ENCODE data around the gene AIRE. TPM values are rescaled to one million over a fixed set of nuclear protein-coding genes. Genes with fewer than 3 reads are reported as not detected.

The AIRE gene
- total RNA-seq, 1 donor from 2014 or later, result not detected

DNA sequence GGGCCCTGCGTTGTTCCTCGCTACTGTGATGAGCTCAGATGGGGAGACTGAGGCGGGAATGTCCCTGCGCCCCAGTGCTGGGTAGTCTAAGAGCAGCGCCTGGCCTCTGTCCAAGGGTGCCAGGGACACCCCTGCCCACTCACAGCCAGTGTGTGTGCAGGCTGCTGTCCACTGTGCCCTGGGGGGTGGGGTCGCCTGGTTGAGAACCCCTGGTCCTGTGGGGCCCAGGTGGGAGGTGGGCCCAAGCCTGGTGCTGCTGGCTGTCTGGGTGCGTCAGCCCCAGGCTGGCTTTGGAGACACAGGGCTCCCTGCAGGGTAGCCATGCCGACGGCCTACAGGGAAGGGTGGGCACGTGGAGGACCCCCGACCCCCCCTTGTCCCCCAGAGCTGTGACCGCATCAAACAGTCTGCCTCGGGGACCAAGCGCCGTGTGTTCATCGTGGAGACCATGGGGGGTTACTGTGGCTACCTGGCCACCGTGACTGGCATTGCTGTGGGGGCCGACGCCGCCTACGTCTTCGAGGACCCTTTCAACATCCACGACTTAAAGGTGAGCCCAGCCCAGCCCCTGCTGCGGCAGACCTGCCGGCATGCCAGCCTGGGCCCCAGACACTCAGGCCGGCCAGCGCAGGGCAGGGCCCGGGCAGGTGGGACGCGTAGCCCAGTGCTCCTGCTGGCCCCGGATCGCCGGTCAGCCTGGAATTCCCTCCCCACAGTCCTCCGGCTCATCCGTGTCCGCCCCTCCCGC is 38.6 kb downstream of the AIRE start:
- H3K4me3 Mint-ChIP-seq, result no peak overlapping the region
- no peak for DNase-seq (ENCODE audit: low spot score)
- no peaks in the 10 kb centered on the region for H3K36me3 ChIP-seq
- H2AFZ ChIP-seq (replicated peaks), result no peak overlapping the region
- no peak overlapping the region for H3K9ac ChIP-seq
- H3K27me3 Mint-ChIP-seq (ENCODE audit: insufficient read depth, low read depth), result no peaks in the 10 kb centered on the region
- no peak overlapping the region for H3K27ac ChIP-seq
- TF ChIP-seq EZH2 (IDR thresholded peaks at IDR 0.05) (no peak), EZH2phosphoT487 (IDR thresholded peaks at IDR 0.05) (no peak), CTCF (IDR thresholded peaks at IDR 0.05) (no peak)
- H3K79me2 ChIP-seq (ENCODE audit: low read depth), result no peaks in the 10 kb centered on the region
- no peaks in the 10 kb centered on the region for H3K4me1 ChIP-seq
- H3K9me3 Mint-ChIP-seq, result no peaks in the 10 kb centered on the region
- H3K27ac Mint-ChIP-seq, result no peak overlapping the region
- H3K4me3 ChIP-seq, result no peak overlapping the region
- no peaks in the 10 kb centered on the region for H3K4me1 Mint-ChIP-seq
- H3F3A ChIP-seq (ENCODE audit: low read depth), result no peaks in the 10 kb centered on the region
- H3K9me3 ChIP-seq (ENCODE audit: low read depth), result no peaks in the 10 kb centered on the region
- no peak overlapping the region for H3K4me2 ChIP-seq
- H4K20me1 ChIP-seq (ENCODE audit: low read depth), result no peaks in the 10 kb centered on the region
- H3K36me3 Mint-ChIP-seq, result no peaks in the 10 kb centered on the region
- no peaks in the 10 kb centered on the region for H3K27me3 ChIP-seq

GRCh38 chr21:44324854-44325107 is 39.1 kb downstream of the AIRE start:
- no peaks in the 10 kb centered on the region for H3F3A ChIP-seq (ENCODE audit: low read depth)
- no peaks in the 10 kb centered on the region for H3K27me3 Mint-ChIP-seq (ENCODE audit: insufficient read depth, low read depth)
- no peaks in the 10 kb centered on the region for H3K4me1 Mint-ChIP-seq
- no peaks in the 10 kb centered on the region for H3K79me2 ChIP-seq (ENCODE audit: low read depth)
- no peak for DNase-seq (ENCODE audit: low spot score)
- H3K9ac ChIP-seq, result no peak overlapping the region
- H3K27ac Mint-ChIP-seq, result no peak overlapping the region
- H2AFZ ChIP-seq (replicated peaks), result no peak overlapping the region
- no peaks in the 10 kb centered on the region for H4K20me1 ChIP-seq (ENCODE audit: low read depth)
- H3K9me3 ChIP-seq (ENCODE audit: low read depth), result no peaks in the 10 kb centered on the region
- H3K9me3 Mint-ChIP-seq, result no peaks in the 10 kb centered on the region
- H3K4me2 ChIP-seq, result no peak overlapping the region
- TF ChIP-seq EZH2phosphoT487 (IDR thresholded peaks at IDR 0.05) (no peak), EZH2 (IDR thresholded peaks at IDR 0.05) (no peak), CTCF (IDR thresholded peaks at IDR 0.05) (no peak)
- no peak overlapping the region for H3K27ac ChIP-seq
- H3K36me3 ChIP-seq, result no peaks in the 10 kb centered on the region
- H3K4me3 ChIP-seq, result no peak overlapping the region
- H3K4me3 Mint-ChIP-seq, result no peak overlapping the region
- H3K4me1 ChIP-seq, result no peaks in the 10 kb centered on the region
- H3K27me3 ChIP-seq, result no peaks in the 10 kb centered on the region
- no peaks in the 10 kb centered on the region for H3K36me3 Mint-ChIP-seq

DNA sequence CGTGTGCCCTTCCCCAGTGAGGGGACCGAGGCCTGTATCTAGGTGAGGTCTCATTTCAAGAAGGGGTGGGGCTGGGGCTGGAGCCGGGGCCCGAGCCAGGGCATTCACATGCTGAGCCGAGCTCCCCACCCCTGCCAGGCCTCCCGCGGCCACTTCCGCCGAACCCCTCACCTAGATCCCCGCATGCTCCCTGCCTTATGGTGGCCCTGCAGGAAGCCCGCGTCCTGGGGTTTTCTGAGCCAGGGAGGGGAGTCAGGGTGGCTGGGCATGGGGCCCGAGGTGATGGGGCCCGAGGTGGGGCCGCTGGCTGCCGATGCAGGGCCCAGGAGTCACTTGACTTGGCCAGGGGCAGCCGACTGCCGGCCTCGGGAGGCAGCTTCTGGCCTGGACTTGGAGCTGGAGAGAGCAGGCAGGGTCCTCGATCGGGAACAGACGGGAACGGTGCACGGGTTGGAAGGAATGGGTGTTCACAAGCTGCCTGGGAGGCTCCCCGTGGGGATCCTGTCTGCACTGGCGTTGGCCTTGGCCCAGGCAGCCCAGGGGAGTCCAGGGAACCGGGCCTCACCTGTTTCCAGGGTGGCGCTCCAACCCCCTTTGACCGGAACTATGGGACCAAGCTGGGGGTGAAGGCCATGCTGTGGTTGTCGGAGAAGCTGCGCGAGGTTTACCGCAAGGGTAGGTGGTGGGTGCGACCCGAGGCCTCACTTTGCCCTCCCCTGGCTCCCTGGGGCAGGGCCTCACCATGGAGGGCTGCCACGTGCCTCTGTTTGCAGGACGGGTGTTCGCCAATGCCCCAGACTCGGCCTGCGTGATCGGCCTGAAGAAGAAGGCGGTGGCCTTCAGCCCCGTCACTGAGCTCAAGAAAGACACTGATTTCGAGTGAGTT is 40.0 kb downstream of the AIRE start:
- Mint-ChIP-seq H3K4me1 (no peaks in the 10 kb centered on the region), H3K27me3 (ENCODE audit: insufficient read depth, low read depth) (no peaks in the 10 kb centered on the region), H3K36me3 (no peaks in the 10 kb centered on the region), H3K27ac (no peak overlapping the region), H3K4me3 (no peak overlapping the region), H3K9me3 (no peaks in the 10 kb centered on the region)
- H3K27ac ChIP-seq, result no peak overlapping the region
- H3F3A ChIP-seq (ENCODE audit: low read depth), result no peaks in the 10 kb centered on the region
- H3K36me3 ChIP-seq, result no peaks in the 10 kb centered on the region
- H3K4me2 ChIP-seq, result no peak overlapping the region
- H3K9me3 ChIP-seq (ENCODE audit: low read depth), result no peaks in the 10 kb centered on the region
- H2AFZ ChIP-seq (replicated peaks), result no peak overlapping the region
- DNase-seq (ENCODE audit: low spot score), result no peak
- H3K9ac ChIP-seq, result no peak overlapping the region
- no peaks in the 10 kb centered on the region for H3K27me3 ChIP-seq
- no peak overlapping the region for H3K4me3 ChIP-seq
- H3K4me1 ChIP-seq, result no peaks in the 10 kb centered on the region
- TF ChIP-seq EZH2phosphoT487 (IDR thresholded peaks at IDR 0.05), result no peak
- TF ChIP-seq EZH2 (IDR thresholded peaks at IDR 0.05), result no peak
- TF ChIP-seq CTCF (IDR thresholded peaks at IDR 0.05), result no peak
- H4K20me1 ChIP-seq (ENCODE audit: low read depth), result no peaks in the 10 kb centered on the region
- no peaks in the 10 kb centered on the region for H3K79me2 ChIP-seq (ENCODE audit: low read depth)
